Measurements from ENCODE around the gene JMJD6. TPM values are rescaled to one million over a fixed set of nuclear protein-coding genes. Genes with fewer than 3 reads are reported as not detected.

JMJD6 gene
- total and polyA plus RNA-seq, 2 of the 8 experiments (the other 6 are each of a cell fraction or from before 2014, with no cell fraction given): 8.6 to 18.6 TPM

GRCh38 chr17:76757256-76757655 is 30.9 kb upstream of the JMJD6 start:
- FAIRE-seq: no peak
- no peak overlapping the region for H3K4me3 ChIP-seq (ENCODE audit: extremely low read depth in 1 of 4, insufficient read depth in 2 of 4, low read depth in 3 of 4, low read length in 4 of 4)
- H3K79me2 ChIP-seq (ENCODE audit: control insufficient read depth in 1 of 2, insufficient read depth in 2 of 2, low read length in 2 of 2): no peaks in the 10 kb centered on the region
- no peak overlapping the region for H2AK5ac ChIP-seq (ENCODE audit: low read depth, low read length)
- H2BK12ac ChIP-seq (ENCODE audit: low read depth, low read length): no peak overlapping the region
- no peak overlapping the region for H2BK20ac ChIP-seq (ENCODE audit: low read length)
- H3K56ac ChIP-seq (replicated peaks; ENCODE audit: insufficient read length, low read depth, low read length): no peak overlapping the region
- no peak overlapping the region for H3K9ac ChIP-seq (replicated peaks in 1 of 4; ENCODE audit: extremely low read depth in 1 of 4, low read depth in 3 of 4, low read length in 3 of 4)
- no peak overlapping the region for H2BK5ac ChIP-seq (ENCODE audit: low read depth, low read length)
- no peak for DNase-seq (ENCODE audit: low read depth in 1 of 2, low spot score in 2 of 2)
- 88% methylated on average over 5 of the region's 5 CpGs; no CpG with 5 or more reads in 1 of the 2 experiments for WGBS, 2 experiments (ENCODE audit: extremely low coverage in 1 of 2, insufficient coverage in 1 of 2, insufficient read length in 1 of 2, insufficient replicate concordance in 2 of 2, low coverage in 1 of 2, low lambda C conversion rate in 2 of 2, missing lambda C conversion rate in 1 of 2)
- peaks cover 0 to 4% (median 4%) of the 10 kb centered on the region in 4 experiments; a peak in 4 of 8 replicates for H3K36me3 ChIP-seq (ENCODE audit: control insufficient read depth in 2 of 4, insufficient read depth in 4 of 4, low read length in 3 of 4)
- H3K4me1 ChIP-seq (replicated peaks in 1 of 4; ENCODE audit: control insufficient read depth in 3 of 4, insufficient read depth in 4 of 4, low read length in 3 of 4): no peaks in the 10 kb centered on the region
- H4K20me1 ChIP-seq (replicated peaks in 1 of 2; ENCODE audit: control insufficient read depth in 1 of 2, insufficient read depth in 2 of 2, low read length in 2 of 2): no peaks in the 10 kb centered on the region
- no peaks in the 10 kb centered on the region for H3K79me1 ChIP-seq (ENCODE audit: low read depth, low read length)
- no peak overlapping the region for H3K27ac ChIP-seq (ENCODE audit: low read depth, low read length)
- TF ChIP-seq KDM5A (IDR thresholded peaks at IDR 0.05; ENCODE audit: low read length) (no peak), NRF1 (IDR thresholded peaks at IDR 0.05; ENCODE audit: low read depth, low read length) (no peak), CHD2 (IDR thresholded peaks at IDR 0.05; ENCODE audit: low read length) (no peak), RAD21 (IDR thresholded peaks at IDR 0.05 in 1 of 2, conservative IDR thresholded peaks at IDR 0.05 in 1 of 2; ENCODE audit: low read depth in 2 of 2, low read length in 2 of 2) (no peak)
- no peak overlapping the region for H2BK120ac ChIP-seq (replicated peaks; ENCODE audit: low read depth, low read length)
- no peaks in the 10 kb centered on the region for H3K27me3 ChIP-seq (replicated peaks in 1 of 4; ENCODE audit: control insufficient read depth in 3 of 4, extremely low read depth in 1 of 4, insufficient read depth in 3 of 4, low read length in 3 of 4)
- ChIA-PET CTCF (ENCODE audit: partially characterized antibody) (no interaction called here), POLR2A (ENCODE audit: partially characterized antibody) (no interaction called here)
- no peak overlapping the region for H3K4ac ChIP-seq (replicated peaks; ENCODE audit: insufficient read length, low read depth, low read length)
- H3K23ac ChIP-seq (ENCODE audit: insufficient read length): no peak overlapping the region
- H3K9me3 ChIP-seq (ENCODE audit: insufficient read depth in 2 of 2, low read depth in 1 of 2, low read length in 1 of 2): no peaks in the 10 kb centered on the region
- no peak overlapping the region for H3K4me2 ChIP-seq (ENCODE audit: insufficient read depth in 1 of 2, low read depth in 2 of 2, low read length in 2 of 2)
- no peak overlapping the region for H3K14ac ChIP-seq (ENCODE audit: insufficient read length)
- no peak overlapping the region for H4K5ac ChIP-seq (ENCODE audit: insufficient read length, low read depth, low read length)
- no peak overlapping the region for H4K8ac ChIP-seq (ENCODE audit: extremely low read depth, insufficient read depth, low read length)
- H2BK15ac ChIP-seq (ENCODE audit: low read length): no peak overlapping the region
- H2AFZ ChIP-seq (ENCODE audit: low read length): no peak overlapping the region
- H4K91ac ChIP-seq (replicated peaks; ENCODE audit: insufficient read length, low read length): no peak overlapping the region
- H3K23me2 ChIP-seq (ENCODE audit: low read depth, low read length): no peaks in the 10 kb centered on the region
- no peak overlapping the region for H3K18ac ChIP-seq (ENCODE audit: extremely low read depth, low read length)

Measured in H1 (cell line).